Measurements from ENCODE around the gene ZNF232.
"Not testable (repeated sequence)": the region's sequence is repeated elsewhere in the genome, so short reads cannot be mapped to it uniquely, and the experiment has no call there.

The ZNF232 gene

DNA sequence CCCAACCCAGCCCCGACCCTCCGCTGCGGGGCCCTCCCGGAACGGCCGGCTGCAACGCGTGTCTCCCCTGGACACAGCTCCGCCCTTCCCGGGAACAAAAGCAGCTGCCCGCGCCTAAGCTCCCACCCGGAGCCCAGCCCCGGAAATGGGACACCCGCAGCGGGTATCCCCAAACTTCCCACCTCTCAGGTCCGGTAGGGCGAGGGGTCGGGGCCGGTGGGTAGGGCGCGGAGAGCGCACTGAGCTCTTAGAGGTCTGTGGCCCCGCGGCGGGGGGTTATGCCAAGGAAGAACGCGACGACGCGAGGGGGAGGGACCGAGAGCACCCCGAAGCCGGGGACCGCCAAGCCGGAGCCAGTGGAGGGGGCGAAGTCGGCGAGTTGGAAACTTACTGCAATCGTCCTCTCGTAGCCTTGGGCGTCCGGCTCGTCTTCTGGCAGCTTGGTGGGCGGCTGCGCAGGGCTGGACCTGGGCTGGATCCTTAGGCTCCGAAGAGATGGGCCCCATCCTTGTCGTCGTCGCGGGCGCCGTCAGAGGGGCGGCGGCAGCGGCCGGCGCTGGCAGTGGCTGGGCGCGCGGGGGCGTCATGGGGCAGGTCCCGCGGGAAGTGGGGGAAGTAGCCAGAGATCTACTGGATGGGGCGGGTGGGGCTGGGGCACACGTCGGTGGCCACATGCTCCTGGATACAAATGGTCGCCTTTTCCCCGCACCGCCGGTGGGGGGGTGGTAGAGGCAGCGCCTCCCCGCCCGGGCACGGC, 11.1 kb upstream of the ZNF232 start:
- Histone ChIP-seq H3K4me1 (no peaks in the 10 kb centered on the region), H3K27me3 (0 out of 2 replicates have a peak, but pooled peaks cover 3% of the 10 kb centered on the region), H3K36me3 (no peaks in the 10 kb centered on the region), H3K4me3 (ENCODE audit: low read depth, low read length) (no peak overlapping the region), H3K9me3 (no peaks in the 10 kb centered on the region)
- no peak for DNase-seq
- TF ChIP-seq, protein P1, sequence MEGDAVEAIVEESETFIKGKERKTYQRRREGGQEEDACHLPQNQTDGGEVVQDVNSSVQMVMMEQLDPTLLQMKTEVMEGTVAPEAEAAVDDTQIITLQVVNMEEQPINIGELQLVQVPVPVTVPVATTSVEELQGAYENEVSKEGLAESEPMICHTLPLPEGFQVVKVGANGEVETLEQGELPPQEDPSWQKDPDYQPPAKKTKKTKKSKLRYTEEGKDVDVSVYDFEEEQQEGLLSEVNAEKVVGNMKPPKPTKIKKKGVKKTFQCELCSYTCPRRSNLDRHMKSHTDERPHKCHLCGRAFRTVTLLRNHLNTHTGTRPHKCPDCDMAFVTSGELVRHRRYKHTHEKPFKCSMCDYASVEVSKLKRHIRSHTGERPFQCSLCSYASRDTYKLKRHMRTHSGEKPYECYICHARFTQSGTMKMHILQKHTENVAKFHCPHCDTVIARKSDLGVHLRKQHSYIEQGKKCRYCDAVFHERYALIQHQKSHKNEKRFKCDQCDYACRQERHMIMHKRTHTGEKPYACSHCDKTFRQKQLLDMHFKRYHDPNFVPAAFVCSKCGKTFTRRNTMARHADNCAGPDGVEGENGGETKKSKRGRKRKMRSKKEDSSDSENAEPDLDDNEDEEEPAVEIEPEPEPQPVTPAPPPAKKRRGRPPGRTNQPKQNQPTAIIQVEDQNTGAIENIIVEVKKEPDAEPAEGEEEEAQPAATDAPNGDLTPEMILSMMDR (IDR thresholded peaks at IDR 0.05; ENCODE audit: low read depth, low read length), result no peak

GRCh38 chr17:5122056-5122455, 10.4 kb upstream of the ZNF232 start:
- not testable (repeated sequence) for H3K4me1 ChIP-seq; H3K36me3 ChIP-seq; DNase-seq; H3K27me3 ChIP-seq; H3K9me3 ChIP-seq; H3K4me3 ChIP-seq (ENCODE audit: low read depth, low read length)

- H3K36me3 ChIP-seq, result no peaks in the 10 kb centered on the region
- DNase-seq, result no peak
- TF ChIP-seq, protein P1 (IDR thresholded peaks at IDR 0.05; ENCODE audit: low read depth, low read length), result no peak
Observed at GRCh38 chr17:5121186-5121841, 9.6 kb upstream of the ZNF232 start.

GRCh38 chr17:5120436-5121185, 8.9 kb upstream of the ZNF232 start:
- not testable (repeated sequence) for H3K9me3 ChIP-seq; H3K36me3 ChIP-seq; H3K27me3 ChIP-seq; H3K4me1 ChIP-seq; H3K4me3 ChIP-seq (ENCODE audit: low read depth, low read length); DNase-seq

More at GRCh38 chr17:5121186-5121841, 9.6 kb upstream of the ZNF232 start:
- 0 out of 2 replicates have a peak, but pooled peaks cover 3% of the 10 kb centered on the region for H3K27me3 ChIP-seq
- no peaks in the 10 kb centered on the region for H3K9me3 ChIP-seq
- H3K4me1 ChIP-seq, result no peaks in the 10 kb centered on the region
- H3K4me3 ChIP-seq (ENCODE audit: low read depth, low read length), result no peak overlapping the region

- Histone ChIP-seq H3K4me3 (ENCODE audit: low read depth, low read length) (no peak overlapping the region), H3K36me3 (no peaks in the 10 kb centered on the region), H3K9me3 (no peaks in the 10 kb centered on the region), H3K4me1 (no peaks in the 10 kb centered on the region), H3K27me3 (0 out of 2 replicates have a peak, but pooled peaks cover 3% of the 10 kb centered on the region)
- TF ChIP-seq, protein P1 (IDR thresholded peaks at IDR 0.05; ENCODE audit: low read depth, low read length), result no peak
- no peak for DNase-seq
Observed at GRCh38 chr17:5120036-5120435, 8.4 kb upstream of the ZNF232 start.

- no peaks in the 10 kb centered on the region for H3K4me1 ChIP-seq
- H3K27me3 ChIP-seq, result 0 out of 2 replicates have a peak, but pooled peaks cover 3% of the 10 kb centered on the region
- H3K9me3 ChIP-seq, result no peaks in the 10 kb centered on the region
- DNase-seq, result no peak
- TF ChIP-seq, protein P1 (IDR thresholded peaks at IDR 0.05; ENCODE audit: low read depth, low read length), result no peak
- no peaks in the 10 kb centered on the region for H3K36me3 ChIP-seq
- H3K4me3 ChIP-seq (ENCODE audit: low read depth, low read length), result no peak overlapping the region
Observed at GRCh38 chr17:5118219-5118618, 6.5 kb upstream of the ZNF232 start.

Data from BE2C (cell line).